ENCODE results near the gene CABLES1. TPM values are rescaled to one million over a fixed set of nuclear protein-coding genes. Genes with fewer than 3 reads are reported as not detected.

Gene CABLES1
- total and polyA plus RNA-seq, 2 of the 8 experiments (the other 6 are each of a cell fraction or from before 2014, with no cell fraction given), result 9.2 to 26.4 TPM

DNA sequence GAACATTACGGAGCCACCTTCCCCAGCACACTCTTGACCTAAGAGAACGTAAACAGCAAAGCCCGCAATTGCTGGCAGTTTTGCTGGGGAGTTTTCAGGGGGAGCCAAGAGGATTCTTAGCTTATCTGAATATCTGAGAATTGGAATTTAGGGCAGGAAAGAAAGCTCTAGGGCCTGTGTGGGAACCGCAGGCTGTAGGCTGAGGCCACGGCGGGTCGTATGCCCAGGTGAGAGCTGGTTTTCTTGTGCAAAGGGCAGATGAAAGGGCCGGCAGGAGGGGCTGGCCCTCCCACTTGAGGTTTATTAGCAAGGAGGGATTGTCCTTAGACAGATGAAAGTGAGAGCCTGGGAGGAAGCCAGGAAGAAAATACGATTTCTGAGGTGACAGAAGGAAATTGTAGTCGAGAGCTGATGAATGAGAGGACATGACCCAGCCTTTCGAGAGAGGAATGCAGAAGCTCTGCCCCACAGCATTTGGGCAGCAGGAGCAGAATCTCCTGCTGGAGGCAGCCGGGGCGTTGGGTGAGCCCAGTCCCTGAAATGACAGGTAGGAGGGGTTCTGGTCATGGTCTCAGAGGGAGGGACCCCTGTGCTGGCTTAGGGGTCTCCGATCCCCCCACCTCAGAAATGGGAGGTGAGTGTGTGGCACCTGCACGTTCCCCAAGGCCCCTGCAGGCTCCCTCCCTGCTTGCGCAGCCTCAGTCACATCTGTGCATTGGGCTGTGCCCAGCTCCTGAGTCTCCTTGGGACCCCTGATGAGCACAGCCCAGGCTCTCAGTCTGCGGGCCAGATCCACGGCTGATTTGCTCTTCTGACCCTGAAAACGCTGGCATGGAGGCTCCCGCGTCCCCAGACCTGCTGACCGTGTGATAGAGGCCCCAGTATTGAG lies 61.1 kb downstream of the CABLES1 start:
- peak overlapping the region in 1 of 4 experiments; percentile 0; a peak in 1 of 8 replicates for H3K4me3 ChIP-seq (ENCODE audit: extremely low read depth in 1 of 4, insufficient read depth in 2 of 4, low read depth in 3 of 4, low read length in 4 of 4)
- peak overlapping the region; percentile 43 to 55 for H3K4me2 ChIP-seq (ENCODE audit: insufficient read depth in 1 of 2, low read depth in 2 of 2, low read length in 2 of 2)
- H4K5ac ChIP-seq (ENCODE audit: insufficient read length, low read depth, low read length), result no peak overlapping the region
- H3K23me2 ChIP-seq (ENCODE audit: low read depth, low read length), result 0 out of 2 replicates have a peak, but pooled peaks cover 4% of the 10 kb centered on the region
- no peak overlapping the region for H3K56ac ChIP-seq (replicated peaks; ENCODE audit: insufficient read length, low read depth, low read length)
- no peaks in the 10 kb centered on the region for H3K79me2 ChIP-seq (ENCODE audit: control insufficient read depth in 1 of 2, insufficient read depth in 2 of 2, low read length in 2 of 2)
- H3K14ac ChIP-seq (ENCODE audit: insufficient read length), result no peak overlapping the region
- no peak overlapping the region for H2AFZ ChIP-seq (ENCODE audit: low read length)
- no peak overlapping the region for H3K23ac ChIP-seq (ENCODE audit: insufficient read length)
- H3K9me3 ChIP-seq (ENCODE audit: insufficient read depth in 2 of 2, low read depth in 1 of 2, low read length in 1 of 2), result no peaks in the 10 kb centered on the region
- H4K91ac ChIP-seq (replicated peaks; ENCODE audit: insufficient read length, low read length), result peak overlapping the region; percentile 29
- H2BK20ac ChIP-seq (ENCODE audit: low read length), result no peak overlapping the region
- H3K4me1 ChIP-seq (replicated peaks in 1 of 4; ENCODE audit: control insufficient read depth in 3 of 4, insufficient read depth in 4 of 4, low read length in 3 of 4), result peaks cover 5 to 13% (median 11%) of the 10 kb centered on the region in 4 experiments; a peak in 6 of 7 replicates
- no peak overlapping the region for H4K8ac ChIP-seq (ENCODE audit: extremely low read depth, insufficient read depth, low read length)
- H2BK5ac ChIP-seq (ENCODE audit: low read depth, low read length), result no peak overlapping the region
- H4K20me1 ChIP-seq (replicated peaks in 1 of 2; ENCODE audit: control insufficient read depth in 1 of 2, insufficient read depth in 2 of 2, low read length in 2 of 2), result peaks cover 0 to 5% of the 10 kb centered on the region in 2 experiments
- H2BK120ac ChIP-seq (replicated peaks; ENCODE audit: low read depth, low read length), result no peak overlapping the region
- peaks cover 0 to 27% (median 2%) of the 10 kb centered on the region in 4 experiments; a peak in 4 of 8 replicates for H3K36me3 ChIP-seq (ENCODE audit: control insufficient read depth in 2 of 4, insufficient read depth in 4 of 4, low read length in 3 of 4)
- no peaks in the 10 kb centered on the region for H3K27me3 ChIP-seq (replicated peaks in 1 of 4; ENCODE audit: control insufficient read depth in 3 of 4, extremely low read depth in 1 of 4, insufficient read depth in 3 of 4, low read length in 3 of 4)
- H3K27ac ChIP-seq (ENCODE audit: low read depth, low read length), result no peak overlapping the region
- H2BK15ac ChIP-seq (ENCODE audit: low read length), result no peak overlapping the region
- H2BK12ac ChIP-seq (ENCODE audit: low read depth, low read length), result no peak overlapping the region
- no peak for FAIRE-seq
- no peak overlapping the region for H3K18ac ChIP-seq (ENCODE audit: extremely low read depth, low read length)
- DNase-seq (ENCODE audit: low read depth in 1 of 2, low spot score in 2 of 2), result peak in 1 of 2 experiments; percentile 61
- H3K9ac ChIP-seq (replicated peaks in 1 of 4; ENCODE audit: extremely low read depth in 1 of 4, low read depth in 3 of 4, low read length in 3 of 4), result no peak overlapping the region
- TF ChIP-seq MAFK (IDR thresholded peaks at IDR 0.05; ENCODE audit: low read depth, low read length), result no peak
- TF ChIP-seq, protein P1, sequence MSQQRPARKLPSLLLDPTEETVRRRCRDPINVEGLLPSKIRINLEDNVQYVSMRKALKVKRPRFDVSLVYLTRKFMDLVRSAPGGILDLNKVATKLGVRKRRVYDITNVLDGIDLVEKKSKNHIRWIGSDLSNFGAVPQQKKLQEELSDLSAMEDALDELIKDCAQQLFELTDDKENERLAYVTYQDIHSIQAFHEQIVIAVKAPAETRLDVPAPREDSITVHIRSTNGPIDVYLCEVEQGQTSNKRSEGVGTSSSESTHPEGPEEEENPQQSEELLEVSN (IDR thresholded peaks at IDR 0.05), result no peak
- TF ChIP-seq RAD21 (IDR thresholded peaks at IDR 0.05 in 1 of 2, conservative IDR thresholded peaks at IDR 0.05 in 1 of 2; ENCODE audit: low read depth in 2 of 2, low read length in 2 of 2), result 0 out of 4 replicates have a peak, but pooled peaks have one; percentile 1 to 5
- no peak for TF ChIP-seq CHD1 (IDR thresholded peaks at IDR 0.05; ENCODE audit: low read depth, low read length)
- TF ChIP-seq NANOG (IDR thresholded peaks at IDR 0.05; ENCODE audit: insufficient read depth, low read depth, low read length, poor library complexity, severe bottlenecking), result peak; percentile 2
- TF ChIP-seq TBP (IDR thresholded peaks at IDR 0.05; ENCODE audit: low read depth, low read length), result 0 out of 2 replicates have a peak, but pooled peaks have one; percentile 20
- TF ChIP-seq BRCA1 (IDR thresholded peaks at IDR 0.05; ENCODE audit: low read depth, low read length), result no peak
- H2AK5ac ChIP-seq (ENCODE audit: low read depth, low read length), result no peak overlapping the region
- H3K79me1 ChIP-seq (ENCODE audit: low read depth, low read length), result no peaks in the 10 kb centered on the region; the same call in 1 of the 2 replicates
- CTCF ChIA-PET (ENCODE audit: partially characterized antibody), result interaction anchor here (0.9 to 5.2 kb wide), 12 partner anchors 11 to 726 kb away, joined by 3 to 59 read pairs (median 5); no protein-coding TSS in a partner anchor
- POLR2A ChIA-PET (ENCODE audit: partially characterized antibody), result interaction anchor here (0.7 to 1.9 kb wide), 7 partner anchors 10 to 88 kb away, joined by 3 to 6 read pairs (median 4); partner anchors contain the start of gene CABLES1
- no peak overlapping the region for H3K4ac ChIP-seq (replicated peaks; ENCODE audit: insufficient read length, low read depth, low read length)
- 50% methylated on average over 22 of the region's 22 CpGs; no CpG with 5 or more reads in 1 of the 2 experiments for WGBS, 2 experiments (ENCODE audit: extremely low coverage in 1 of 2, insufficient coverage in 1 of 2, insufficient read length in 1 of 2, insufficient replicate concordance in 2 of 2, low coverage in 1 of 2, low lambda C conversion rate in 2 of 2, missing lambda C conversion rate in 1 of 2)
